Epithelial cell of proximal tubule (primary cell): Measurements from ENCODE around the gene LMBRD2. TPM values are rescaled to one million over a fixed set of nuclear protein-coding genes. Genes with fewer than 3 reads are reported as not detected.

ENCODE experiments used
- DNase-seq: peaks from one replicate; pipeline ENCODE4 v3.0.0-alpha.2; 2011; ENCODE audit warnings: low read depth
- H3K4me3 ChIP-seq: 2 replicates; pipeline ENCODE4 v1.5.1; 2011; ENCODE audit warnings: low read depth, mild to moderate bottlenecking, low read length
- total RNA-seq: library from RNA; depleted of rRNA; stranded (reverse); fragments of >200 nt; gene quantifications from 2 replicates; pipeline ENCODE4 v1.2.3, GENCODE V29; 2015
- TF ChIP-seq, protein P1 (sequence below): conservative IDR thresholded peaks from 2 replicates; pipeline ENCODE4 v1.5.1; 2012; ENCODE audit warnings: low read depth, mild to moderate bottlenecking, low read length

LMBRD2 gene
- total RNA-seq, 1 donor from 2014 or later: 2.7 TPM

DNA sequence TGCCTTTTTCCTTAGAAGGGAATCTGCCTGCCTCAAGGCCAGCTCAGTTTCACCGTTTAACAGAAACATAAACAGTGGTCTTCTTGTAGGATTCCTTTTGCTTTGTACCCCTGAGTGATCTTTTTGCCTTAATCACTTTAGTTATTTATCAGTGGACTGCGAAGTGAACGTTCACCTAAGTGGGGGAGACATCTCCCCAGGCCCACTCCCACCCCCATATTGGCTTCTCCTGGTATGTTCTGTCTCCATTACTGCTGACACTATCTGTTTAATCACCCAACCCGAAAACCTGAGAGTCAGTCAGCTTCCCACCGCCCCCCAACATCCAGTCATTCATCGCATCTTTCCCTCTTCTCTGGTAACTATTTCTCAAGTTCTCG is 1.6 kb upstream of the LMBRD2 start:
- no peak for DNase-seq
- no peak overlapping the region for H3K4me3 ChIP-seq
- TF ChIP-seq, protein P1, sequence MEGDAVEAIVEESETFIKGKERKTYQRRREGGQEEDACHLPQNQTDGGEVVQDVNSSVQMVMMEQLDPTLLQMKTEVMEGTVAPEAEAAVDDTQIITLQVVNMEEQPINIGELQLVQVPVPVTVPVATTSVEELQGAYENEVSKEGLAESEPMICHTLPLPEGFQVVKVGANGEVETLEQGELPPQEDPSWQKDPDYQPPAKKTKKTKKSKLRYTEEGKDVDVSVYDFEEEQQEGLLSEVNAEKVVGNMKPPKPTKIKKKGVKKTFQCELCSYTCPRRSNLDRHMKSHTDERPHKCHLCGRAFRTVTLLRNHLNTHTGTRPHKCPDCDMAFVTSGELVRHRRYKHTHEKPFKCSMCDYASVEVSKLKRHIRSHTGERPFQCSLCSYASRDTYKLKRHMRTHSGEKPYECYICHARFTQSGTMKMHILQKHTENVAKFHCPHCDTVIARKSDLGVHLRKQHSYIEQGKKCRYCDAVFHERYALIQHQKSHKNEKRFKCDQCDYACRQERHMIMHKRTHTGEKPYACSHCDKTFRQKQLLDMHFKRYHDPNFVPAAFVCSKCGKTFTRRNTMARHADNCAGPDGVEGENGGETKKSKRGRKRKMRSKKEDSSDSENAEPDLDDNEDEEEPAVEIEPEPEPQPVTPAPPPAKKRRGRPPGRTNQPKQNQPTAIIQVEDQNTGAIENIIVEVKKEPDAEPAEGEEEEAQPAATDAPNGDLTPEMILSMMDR: no peak

GRCh38 chr5:36152324-36153297 is 924 bp upstream of the LMBRD2 start:
- TF ChIP-seq, protein P1: no peak
- no peak for DNase-seq
- peak overlapping the region; percentile 71 for H3K4me3 ChIP-seq

GRCh38 chr5:36150676-36151433 is 832 bp downstream of the LMBRD2 start:
- no peak for DNase-seq
- peak overlapping the region; percentile 71 for H3K4me3 ChIP-seq
- TF ChIP-seq, protein P1: no peak

- TF ChIP-seq, protein P1: no peak
- no peak overlapping the region for H3K4me3 ChIP-seq
Measured at GRCh38 chr5:36147681-36148080, 4.0 kb downstream of the LMBRD2 start.

DNA sequence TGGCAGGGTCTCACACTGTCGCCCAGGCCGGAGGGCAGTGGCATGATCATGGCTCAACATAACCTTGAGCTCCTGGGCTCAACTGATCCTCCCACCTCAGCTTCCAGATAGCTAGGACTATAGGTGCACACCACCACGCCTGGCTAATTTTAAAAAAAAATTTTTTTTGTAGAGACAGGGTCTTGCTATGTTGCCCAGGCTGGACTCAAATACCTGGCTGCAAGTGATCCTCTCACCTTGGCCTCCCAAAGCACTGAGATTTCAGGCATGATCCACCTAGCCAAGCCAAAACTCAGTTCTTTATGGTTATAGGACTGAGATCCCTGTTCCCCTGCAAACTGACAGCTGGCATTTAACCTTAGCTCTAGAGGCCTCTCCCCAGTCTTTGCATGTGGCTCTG is 5.3 kb downstream of the LMBRD2 start:
- TF ChIP-seq, protein P1: no peak
- no peak for DNase-seq
- H3K4me3 ChIP-seq: no peak overlapping the region

More at GRCh38 chr5:36147681-36148080, 4.0 kb downstream of the LMBRD2 start:
- no peak for DNase-seq

DNA sequence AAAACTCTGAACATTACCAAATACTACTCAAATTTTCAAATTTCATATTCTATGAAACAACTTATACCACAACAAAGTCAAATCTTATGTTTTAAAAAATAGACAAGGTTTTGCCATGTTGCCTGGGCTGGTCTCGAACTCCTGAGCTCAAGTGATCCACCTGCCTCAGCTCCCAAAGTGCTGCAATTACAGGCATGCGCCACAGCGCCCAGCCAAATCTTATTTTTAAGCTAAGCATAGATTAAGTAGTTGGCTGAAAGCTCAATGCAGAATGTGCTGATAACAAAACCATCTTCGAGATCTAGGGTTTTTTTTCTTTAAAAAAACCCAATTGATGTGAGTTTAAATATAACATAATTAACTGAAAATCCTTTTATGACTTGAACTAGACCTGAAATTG is 6.4 kb downstream of the LMBRD2 start:
- TF ChIP-seq, protein P1: no peak
- H3K4me3 ChIP-seq: no peak overlapping the region
- DNase-seq: no peak
